Measurements from ENCODE around the gene SLC1A7.

SLC1A7 gene

DNA sequence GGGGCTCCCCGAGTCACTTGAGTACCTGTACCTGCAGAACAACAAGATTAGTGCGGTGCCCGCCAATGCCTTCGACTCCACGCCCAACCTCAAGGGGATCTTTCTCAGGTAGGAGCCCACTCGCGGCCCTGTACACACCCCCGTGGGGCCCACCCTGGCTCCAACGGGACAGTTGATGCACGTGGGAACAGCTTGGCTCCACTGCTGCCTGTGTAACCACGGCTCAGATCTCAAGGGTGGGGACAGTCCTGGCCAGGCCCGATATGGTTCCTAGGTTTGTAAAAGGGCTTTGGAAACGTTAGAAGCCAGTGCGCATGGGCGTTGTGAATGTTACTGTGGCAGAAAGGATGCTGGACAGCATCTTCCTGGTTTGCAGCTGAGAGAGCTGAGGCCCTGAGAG is 61.7 kb downstream of the SLC1A7 start:
- no peak for FAIRE-seq
- TF ChIP-seq, protein P1, sequence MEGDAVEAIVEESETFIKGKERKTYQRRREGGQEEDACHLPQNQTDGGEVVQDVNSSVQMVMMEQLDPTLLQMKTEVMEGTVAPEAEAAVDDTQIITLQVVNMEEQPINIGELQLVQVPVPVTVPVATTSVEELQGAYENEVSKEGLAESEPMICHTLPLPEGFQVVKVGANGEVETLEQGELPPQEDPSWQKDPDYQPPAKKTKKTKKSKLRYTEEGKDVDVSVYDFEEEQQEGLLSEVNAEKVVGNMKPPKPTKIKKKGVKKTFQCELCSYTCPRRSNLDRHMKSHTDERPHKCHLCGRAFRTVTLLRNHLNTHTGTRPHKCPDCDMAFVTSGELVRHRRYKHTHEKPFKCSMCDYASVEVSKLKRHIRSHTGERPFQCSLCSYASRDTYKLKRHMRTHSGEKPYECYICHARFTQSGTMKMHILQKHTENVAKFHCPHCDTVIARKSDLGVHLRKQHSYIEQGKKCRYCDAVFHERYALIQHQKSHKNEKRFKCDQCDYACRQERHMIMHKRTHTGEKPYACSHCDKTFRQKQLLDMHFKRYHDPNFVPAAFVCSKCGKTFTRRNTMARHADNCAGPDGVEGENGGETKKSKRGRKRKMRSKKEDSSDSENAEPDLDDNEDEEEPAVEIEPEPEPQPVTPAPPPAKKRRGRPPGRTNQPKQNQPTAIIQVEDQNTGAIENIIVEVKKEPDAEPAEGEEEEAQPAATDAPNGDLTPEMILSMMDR (IDR thresholded peaks at IDR 0.05; ENCODE audit: insufficient read depth, missing control alignments) = no peak
- DNase-seq (ENCODE audit: insufficient read length, low spot score) = no peak

DNA sequence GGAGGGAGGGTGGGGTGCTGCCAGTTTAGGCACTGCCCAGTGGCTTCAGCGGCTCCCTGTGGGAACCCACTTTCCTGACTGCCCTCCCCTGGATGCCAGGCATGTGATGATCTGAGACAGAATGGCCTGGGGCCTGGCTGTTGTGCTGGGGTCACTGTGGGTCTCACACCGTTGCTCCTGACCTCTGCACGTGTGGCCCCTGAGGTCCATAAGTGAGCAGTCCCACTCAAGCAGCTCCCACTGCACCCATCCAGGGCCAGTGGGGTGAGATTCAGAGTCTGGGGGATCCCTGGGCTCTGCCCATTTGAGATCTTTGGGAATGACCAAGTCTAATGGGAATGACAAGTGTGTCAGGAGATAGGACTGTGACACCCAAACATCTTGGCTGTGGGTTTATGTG is 62.4 kb downstream of the SLC1A7 start:
- DNase-seq (ENCODE audit: insufficient read length, low spot score) (no peak), FAIRE-seq (no peak)
- TF ChIP-seq, protein P1 (IDR thresholded peaks at IDR 0.05; ENCODE audit: insufficient read depth, missing control alignments) = no peak

DNA sequence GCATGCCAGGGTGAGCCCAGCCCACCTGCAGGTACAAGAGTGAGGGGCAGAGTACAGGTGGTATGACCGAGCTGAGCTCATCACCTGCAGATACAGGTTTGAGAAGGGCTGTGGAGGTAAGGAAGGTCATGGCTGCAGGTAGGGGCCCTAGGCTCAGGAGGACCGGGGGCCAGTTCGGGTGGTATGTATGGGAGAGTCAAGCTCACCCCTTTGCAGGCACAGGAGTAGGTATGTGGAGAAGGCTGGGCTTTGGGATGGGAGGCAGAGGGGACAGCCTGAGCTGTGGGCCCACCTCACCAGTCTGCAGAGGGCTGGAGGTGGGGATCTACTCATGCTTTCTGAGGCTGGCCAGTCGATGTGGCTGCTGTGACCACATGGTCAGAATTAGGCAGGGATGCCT is 63.2 kb downstream of the SLC1A7 start:
- no peak for FAIRE-seq
- DNase-seq (ENCODE audit: insufficient read length, low spot score) = no peak
- TF ChIP-seq, protein P1 (IDR thresholded peaks at IDR 0.05; ENCODE audit: insufficient read depth, missing control alignments) = no peak

DNA sequence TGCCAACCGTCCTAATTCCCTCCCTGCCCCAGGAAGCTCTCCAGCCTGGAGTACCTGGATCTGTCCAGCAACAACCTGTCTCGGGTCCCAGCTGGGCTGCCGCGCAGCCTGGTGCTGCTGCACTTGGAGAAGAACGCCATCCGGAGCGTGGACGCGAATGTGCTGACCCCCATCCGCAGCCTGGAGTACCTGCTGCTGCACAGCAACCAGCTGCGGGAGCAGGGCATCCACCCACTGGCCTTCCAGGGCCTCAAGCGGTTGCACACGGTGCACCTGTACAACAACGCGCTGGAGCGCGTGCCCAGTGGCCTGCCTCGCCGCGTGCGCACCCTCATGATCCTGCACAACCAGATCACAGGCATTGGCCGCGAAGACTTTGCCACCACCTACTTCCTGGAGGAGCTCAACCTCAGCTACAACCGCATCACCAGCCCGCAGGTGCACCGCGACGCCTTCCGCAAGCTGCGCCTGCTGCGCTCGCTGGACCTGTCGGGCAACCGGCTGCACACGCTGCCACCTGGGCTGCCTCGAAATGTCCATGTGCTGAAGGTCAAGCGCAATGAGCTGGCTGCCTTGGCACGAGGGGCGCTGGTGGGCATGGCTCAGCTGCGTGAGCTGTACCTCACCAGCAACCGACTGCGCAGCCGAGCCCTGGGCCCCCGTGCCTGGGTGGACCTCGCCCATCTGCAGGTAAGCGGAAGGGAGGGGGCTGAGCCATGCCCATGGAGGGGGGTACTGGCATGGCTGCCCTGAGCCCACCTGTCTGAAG is 63.9 kb downstream of the SLC1A7 start:
- TF ChIP-seq, protein P1 (IDR thresholded peaks at IDR 0.05; ENCODE audit: insufficient read depth, missing control alignments) = no peak
- FAIRE-seq = no peak

DNA sequence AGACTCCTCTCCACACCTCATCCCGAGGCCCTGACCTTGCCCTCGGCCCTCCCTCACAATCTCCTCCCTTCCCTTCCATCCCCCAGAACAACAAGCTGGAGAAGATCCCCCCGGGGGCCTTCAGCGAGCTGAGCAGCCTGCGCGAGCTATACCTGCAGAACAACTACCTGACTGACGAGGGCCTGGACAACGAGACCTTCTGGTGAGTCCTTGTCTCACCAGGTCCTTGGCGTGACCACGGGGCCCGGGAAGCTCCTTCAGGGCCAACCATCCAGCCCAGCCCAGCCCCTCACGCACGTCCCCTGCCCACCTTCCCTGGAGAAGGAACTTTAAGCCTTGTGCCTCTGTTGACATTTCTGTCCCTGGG is 64.9 kb downstream of the SLC1A7 start:
- no peak for DNase-seq (ENCODE audit: insufficient read length, low spot score)
- TF ChIP-seq, protein P1 (IDR thresholded peaks at IDR 0.05; ENCODE audit: insufficient read depth, missing control alignments) = no peak
- FAIRE-seq = no peak

More for the DNA sequence above, 63.9 kb downstream of the SLC1A7 start:
- DNase-seq (ENCODE audit: insufficient read length, low spot score) = no peak

DNA sequence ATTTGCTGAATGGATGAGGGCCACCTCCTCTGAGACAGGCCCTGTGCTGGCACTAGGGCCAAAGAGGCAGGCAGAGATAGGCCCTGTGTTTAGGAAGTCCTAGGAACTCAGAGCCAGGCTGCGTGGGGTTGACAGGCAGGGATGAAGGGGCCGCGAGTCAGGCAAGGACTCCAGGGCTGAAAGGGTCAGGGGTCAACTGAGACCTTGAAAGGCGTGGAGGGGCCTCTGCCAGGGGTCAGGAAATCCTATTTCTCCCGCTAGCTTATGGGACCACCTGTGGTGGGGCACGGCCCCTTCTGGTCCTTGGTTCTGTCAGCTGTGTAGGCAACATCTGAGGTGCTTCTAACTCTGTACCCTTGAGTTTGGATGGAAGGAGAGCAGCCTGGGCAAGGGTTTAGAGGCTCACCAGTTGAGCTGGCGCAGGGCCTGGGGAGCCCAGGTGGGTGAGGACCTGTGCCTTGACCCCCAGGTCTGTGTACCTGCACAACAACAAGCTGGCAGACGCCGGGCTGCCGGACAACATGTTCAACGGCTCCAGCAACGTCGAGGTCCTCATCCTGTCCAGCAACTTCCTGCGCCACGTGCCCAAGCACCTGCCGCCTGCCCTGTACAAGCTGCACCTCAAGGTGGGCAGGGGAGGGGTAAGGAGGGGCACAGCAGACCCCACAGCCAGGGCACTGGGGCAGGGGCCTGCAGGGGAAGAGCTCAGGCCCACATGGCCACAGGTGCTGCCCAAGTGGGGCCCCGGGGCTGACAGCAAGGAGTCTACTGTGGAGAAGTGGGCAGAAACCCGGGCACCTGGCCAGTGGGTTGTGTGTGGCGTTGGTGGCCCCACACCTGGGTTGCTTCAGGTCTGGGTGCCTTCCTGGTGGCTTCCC is 65.5 kb downstream of the SLC1A7 start:
- TF ChIP-seq, protein P1 (IDR thresholded peaks at IDR 0.05; ENCODE audit: insufficient read depth, missing control alignments) = no peak
- DNase-seq (ENCODE audit: insufficient read length, low spot score) (no peak), FAIRE-seq (no peak)

All from D721Med (cell line).